Type B pancreatic cell (in vitro differentiated cells): ENCODE results near the gene CFAP126. TPM values are rescaled to one million over a fixed set of nuclear protein-coding genes. Genes with fewer than 3 reads are reported as not detected.
"Not testable (repeated sequence)": the region's sequence is repeated elsewhere in the genome, so short reads cannot be mapped to it uniquely, and the experiment has no call there.

Experiments
- DNase-seq: peaks from one replicate; pipeline ENCODE4 v3.0.0; 2021; ENCODE audit warnings: mixed read lengths; ENCODE audit not compliant: unreplicated experiment; ENCODE audit errors: extremely low spot score
- H3K27ac Mint-ChIP-seq: 2 replicates; pipeline ENCODE4 v1.8.0; 2021; ENCODE audit warnings: mild to moderate bottlenecking, mixed read lengths
- H3K27me3 Mint-ChIP-seq: 2 replicates; pipeline ENCODE4 v1.8.0; 2021; ENCODE audit warnings: mixed read lengths
- H3K36me3 Mint-ChIP-seq: 2 replicates; pipeline ENCODE4 v1.8.0; 2021; ENCODE audit warnings: mixed read lengths
- H3K4me1 Mint-ChIP-seq: one replicate; pipeline ENCODE4 v1.8.0; 2021; ENCODE audit warnings: mixed read lengths; ENCODE audit not compliant: unreplicated experiment
- H3K4me3 Mint-ChIP-seq: 2 replicates; pipeline ENCODE4 v1.8.0; 2021; ENCODE audit warnings: mild to moderate bottlenecking, mixed read lengths
- H3K9me3 Mint-ChIP-seq: 2 replicates; pipeline ENCODE4 v1.8.0; 2021; ENCODE audit warnings: mixed read lengths
- CTCF ChIP-seq: fragments of 200-600 bp; sonication (generic); conservative IDR thresholded peaks from 2 replicates; pipeline ENCODE4 v1.5.0; 2021; ENCODE audit warnings: antibody characterized with exemption, mild to moderate bottlenecking
- total RNA-seq: library from RNA; stranded (reverse); gene quantifications from 2 replicates; pipeline ENCODE4 v1.2.1, GENCODE V29; 2021; ENCODE audit warnings: low replicate concordance

Gene CFAP126
- total RNA-seq, 1 donor from 2014 or later: 13.5 TPM

GRCh38 chr1:161391611-161392010 is 23.9 kb upstream of the CFAP126 start:
- H3K27me3 Mint-ChIP-seq: no peaks in the 10 kb centered on the region
- no peaks in the 10 kb centered on the region for H3K36me3 Mint-ChIP-seq
- no peak for TF ChIP-seq CTCF
- peaks cover 7% of the 10 kb centered on the region for H3K4me1 Mint-ChIP-seq
- H3K27ac Mint-ChIP-seq: no peak overlapping the region
- no peaks in the 10 kb centered on the region for H3K9me3 Mint-ChIP-seq
- H3K4me3 Mint-ChIP-seq: no peak overlapping the region
- DNase-seq: no peak

- peak overlapping the region; percentile 93 for H3K27ac Mint-ChIP-seq
- not testable (repeated sequence) for H3K9me3 Mint-ChIP-seq, H3K27me3 Mint-ChIP-seq, H3K36me3 Mint-ChIP-seq, H3K4me1 Mint-ChIP-seq, DNase-seq
- peak overlapping the region; percentile 94 for H3K4me3 Mint-ChIP-seq
Measured at GRCh38 chr1:161391136-161391535, 23.5 kb upstream of the CFAP126 start.

GRCh38 chr1:161390559-161390858 is 22.8 kb upstream of the CFAP126 start:
- no peaks in the 10 kb centered on the region for H3K9me3 Mint-ChIP-seq
- no peaks in the 10 kb centered on the region for H3K36me3 Mint-ChIP-seq
- no peak for DNase-seq
- TF ChIP-seq CTCF: no peak
- H3K4me1 Mint-ChIP-seq: peaks cover 7% of the 10 kb centered on the region
- H3K4me3 Mint-ChIP-seq: peak overlapping the region; percentile 94
- H3K27ac Mint-ChIP-seq: peak overlapping the region; percentile 93
- no peaks in the 10 kb centered on the region for H3K27me3 Mint-ChIP-seq

- H3K4me3 Mint-ChIP-seq: peak overlapping the region; percentile 94
- DNase-seq: peak; percentile 95
- H3K4me1 Mint-ChIP-seq: peaks cover 7% of the 10 kb centered on the region
- H3K36me3 Mint-ChIP-seq: no peaks in the 10 kb centered on the region
- no peak for TF ChIP-seq CTCF
- no peaks in the 10 kb centered on the region for H3K9me3 Mint-ChIP-seq
- no peaks in the 10 kb centered on the region for H3K27me3 Mint-ChIP-seq
- H3K27ac Mint-ChIP-seq: peak overlapping the region; percentile 93
Measured at GRCh38 chr1:161389691-161390558, 22.2 kb upstream of the CFAP126 start.

GRCh38 chr1:161389158-161389557 is 21.5 kb upstream of the CFAP126 start:
- peak overlapping the region; percentile 93 for H3K27ac Mint-ChIP-seq
- peak overlapping the region; percentile 94 for H3K4me3 Mint-ChIP-seq
- not testable (repeated sequence) for H3K4me1 Mint-ChIP-seq, DNase-seq, H3K27me3 Mint-ChIP-seq, H3K36me3 Mint-ChIP-seq, H3K9me3 Mint-ChIP-seq

GRCh38 chr1:161388639-161389038 is 21.0 kb upstream of the CFAP126 start:
- no peak for TF ChIP-seq CTCF
- no peaks in the 10 kb centered on the region for H3K9me3 Mint-ChIP-seq
- no peaks in the 10 kb centered on the region for H3K36me3 Mint-ChIP-seq
- DNase-seq: no peak
- H3K4me3 Mint-ChIP-seq: peak overlapping the region; percentile 94
- H3K4me1 Mint-ChIP-seq: peaks cover 7% of the 10 kb centered on the region
- no peaks in the 10 kb centered on the region for H3K27me3 Mint-ChIP-seq
- no peak overlapping the region for H3K27ac Mint-ChIP-seq
